K562 (cell line): Measurements from ENCODE around the gene HJV. TPM values are rescaled to one million over a fixed set of nuclear protein-coding genes. Genes with fewer than 3 reads are reported as not detected.
A peak's percentile ranks its signal among the peaks of the same experiment; 100 is the strongest.

Experiments used
- ATF6 ChIP-seq: sonication (generic); formaldehyde crosslinking; IDR thresholded peaks from 2 replicates; pipeline ENCODE4 v1.4.0; 2020; ENCODE audit warnings: mild to moderate bottlenecking, missing genetic modification reagents
- DMBX1 ChIP-seq: fragments of 250-450 bp; sonication (Bioruptor Pico); IDR thresholded peaks from 2 replicates; pipeline ENCODE4 v1.8.0; 2022; ENCODE audit warnings: inconsistent platforms, mild to moderate bottlenecking, moderate library complexity, borderline replicate concordance
- KHSRP ChIP-seq: fragments of 450-650 bp; IDR thresholded peaks from 2 replicates; pipeline ENCODE4 v1.6.1; 2017
- MAFF ChIP-seq: IDR thresholded peaks from 2 replicates; pipeline ENCODE4 v1.6.1; 2012; ENCODE audit warnings: low read length, improper control_type of control experiment
- MYC ChIP-seq, 2 experiments: fragments of 250-450 bp in 1 of 2; sonication (Bioruptor Pico) in 1 of 2; IDR thresholded peaks; 2 replicates each; pipeline versions ENCODE4 v1.5.1 to v1.6.1; 2012 to 2021; ENCODE audit warnings: low read depth in 2 of 2, borderline replicate concordance in 1 of 2, improper control_type of control experiment in 1 of 2, low read length in 1 of 2, mild to moderate bottlenecking in 1 of 2, moderate library complexity in 1 of 2
- NFATC3 ChIP-seq: fragments of 450-650 bp; IDR thresholded peaks from 2 replicates; pipeline ENCODE4 v1.6.1; 2017; ENCODE audit warnings: mild to moderate bottlenecking
- PML ChIP-seq: IDR thresholded peaks from 2 replicates; pipeline ENCODE4 v1.6.1; 2012; ENCODE audit warnings: low read length, inconsistent platforms
- PRMT5 ChIP-seq: sonication (generic); formaldehyde crosslinking; IDR thresholded peaks from 2 replicates; pipeline ENCODE4 v1.5.0; 2020; ENCODE audit warnings: missing genetic modification reagents
- PTRF ChIP-seq: fragments of 450-650 bp; IDR thresholded peaks from 2 replicates; pipeline ENCODE4 v1.6.1; 2016; ENCODE audit warnings: mild to moderate bottlenecking, missing genetic modification characterization, missing compliant biosample characterization
- RHOXF2B ChIP-seq: fragments of 250-450 bp; sonication (Bioruptor Pico); conservative IDR thresholded peaks from 2 replicates; pipeline ENCODE4 v1.5.1; 2021
- SIN3B ChIP-seq: fragments of 450-650 bp; IDR thresholded peaks from 2 replicates; pipeline ENCODE4 v1.6.1; 2017; ENCODE audit warnings: low read depth, mild to moderate bottlenecking, moderate library complexity
- ZMIZ1 ChIP-seq, 2 experiments: fragments of 150-350 bp in 1 of 2; IDR thresholded peaks; 2 replicates each; pipeline ENCODE4 v1.6.1; 2012 to 2016; ENCODE audit warnings: low read depth in 2 of 2, low read length in 2 of 2, mild to moderate bottlenecking in 1 of 2, moderate library complexity in 1 of 2
- ZNF384 ChIP-seq: IDR thresholded peaks from 2 replicates; pipeline ENCODE4 v1.6.1; 2012; ENCODE audit warnings: low read depth, low read length, improper control_type of control experiment
- ZNF551 ChIP-seq: fragments of 250-450 bp; sonication (Bioruptor Pico); IDR thresholded peaks from 2 replicates; pipeline ENCODE4 v1.5.0; 2021; ENCODE audit warnings: mild to moderate bottlenecking, moderate library complexity
- ZNF561 ChIP-seq: fragments of 450-650 bp; formaldehyde crosslinking; conservative IDR thresholded peaks from 2 replicates; pipeline ENCODE4 v1.4.0; 2020; ENCODE audit warnings: mild to moderate bottlenecking, moderate library complexity
- ZNF57 ChIP-seq: fragments of 450-650 bp; formaldehyde crosslinking; IDR thresholded peaks from 2 replicates; pipeline ENCODE4 v1.4.0; 2020; ENCODE audit warnings: mild to moderate bottlenecking, moderate library complexity
- polyA plus RNA-seq, 8 experiments: library from polyadenylated mRNA; depleted of rRNA in 4 of 8; stranded (reverse) in 5 of 8; unstranded in 3 of 8; fragments of >200 nt; fragmentation: Nextera tagmentation in 2 of 8; fragmentation: Illumina TruSeq in 1 of 8; extraction: Ambion mirVana in 2 of 8; extraction: Trizol in 1 of 8; gene quantifications; 2 replicates each; pipeline versions ENCODE4 v1.2.1 to v1.2.3, GENCODE V29; 2011 to 2014; ENCODE audit warnings: inconsistent platforms in 1 of 8, missing spikeins in 1 of 8
- total RNA-seq, 7 experiments: library from RNA; depleted of rRNA in 6 of 7; stranded (reverse); fragments of >200 nt in 6 of 7; fragmentation: Illumina TruSeq in 2 of 7; extraction: Trizol in 2 of 7; gene quantifications; 2 replicates each; pipeline versions ENCODE4 v1.2.1 to v1.2.3, GENCODE V29; 2011 to 2021; ENCODE audit warnings: low replicate concordance in 1 of 7
- TF ChIP-seq, protein P1 (sequence below): fragments of 250-450 bp; sonication (Bioruptor Pico); IDR thresholded peaks from 2 replicates; pipeline ENCODE4 v1.4.0; 2020; ENCODE audit warnings: mild to moderate bottlenecking, moderate library complexity, borderline replicate concordance

HJV gene
- total and polyA plus RNA-seq, 9 of the 15 experiments (the other 6 are each of a cell fraction or from before 2014, with no cell fraction given) = 1.0 to 6.6 (median 2.4) TPM

GRCh38 chr1:145991735-145992412 is 29.7 kb downstream of the HJV start (continued):
- TF ChIP-seq ATF6 (CRISPR knock-in tag) (0 out of 2 replicates have a peak, but pooled peaks have one; percentile 40), DMBX1 (CRISPR knock-in tag) (no peak; the same call in 1 of the 2 replicates), PTRF (tag) (no peak), NFATC3 (peak; percentile 72), ZNF57 (CRISPR knock-in tag) (peak; percentile 93), KHSRP (peak; percentile 4), PRMT5 (CRISPR knock-in tag) (no peak), ZNF384 (0 out of 2 replicates have a peak, but pooled peaks have one; percentile 26), SIN3B (no peak), RHOXF2B (CRISPR knock-in tag) (peak; percentile 99), MYC (IDR thresholded peaks at IDR 0.05; ENCODE audit: low read depth, low read length) (no peak), MYC (CRISPR knock-in tag; IDR thresholded peaks at IDR 0.05; ENCODE audit: borderline replicate concordance, low read depth) (peak; percentile 89), ZNF561 (CRISPR knock-in tag) (peak; percentile 86), ZMIZ1 (IDR thresholded peaks at IDR 0.05; ENCODE audit: low read depth in 2 of 2, low read length in 2 of 2) (peak in 1 of 2 experiments; percentile 71; a peak in 2 of 4 replicates), PML (peak; percentile 59; the same call in 1 of the 2 replicates), MAFF (peak; percentile 15; the same call in 1 of the 2 replicates), ZNF551 (CRISPR knock-in tag) (peak; percentile 97)
- TF ChIP-seq, protein P1, sequence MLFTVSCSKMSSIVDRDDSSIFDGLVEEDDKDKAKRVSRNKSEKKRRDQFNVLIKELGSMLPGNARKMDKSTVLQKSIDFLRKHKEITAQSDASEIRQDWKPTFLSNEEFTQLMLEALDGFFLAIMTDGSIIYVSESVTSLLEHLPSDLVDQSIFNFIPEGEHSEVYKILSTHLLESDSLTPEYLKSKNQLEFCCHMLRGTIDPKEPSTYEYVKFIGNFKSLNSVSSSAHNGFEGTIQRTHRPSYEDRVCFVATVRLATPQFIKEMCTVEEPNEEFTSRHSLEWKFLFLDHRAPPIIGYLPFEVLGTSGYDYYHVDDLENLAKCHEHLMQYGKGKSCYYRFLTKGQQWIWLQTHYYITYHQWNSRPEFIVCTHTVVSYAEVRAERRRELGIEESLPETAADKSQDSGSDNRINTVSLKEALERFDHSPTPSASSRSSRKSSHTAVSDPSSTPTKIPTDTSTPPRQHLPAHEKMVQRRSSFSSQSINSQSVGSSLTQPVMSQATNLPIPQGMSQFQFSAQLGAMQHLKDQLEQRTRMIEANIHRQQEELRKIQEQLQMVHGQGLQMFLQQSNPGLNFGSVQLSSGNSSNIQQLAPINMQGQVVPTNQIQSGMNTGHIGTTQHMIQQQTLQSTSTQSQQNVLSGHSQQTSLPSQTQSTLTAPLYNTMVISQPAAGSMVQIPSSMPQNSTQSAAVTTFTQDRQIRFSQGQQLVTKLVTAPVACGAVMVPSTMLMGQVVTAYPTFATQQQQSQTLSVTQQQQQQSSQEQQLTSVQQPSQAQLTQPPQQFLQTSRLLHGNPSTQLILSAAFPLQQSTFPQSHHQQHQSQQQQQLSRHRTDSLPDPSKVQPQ (CRISPR knock-in tag) = no peak
